ENCODE data around the gene PLB1.

Gene PLB1

DNA sequence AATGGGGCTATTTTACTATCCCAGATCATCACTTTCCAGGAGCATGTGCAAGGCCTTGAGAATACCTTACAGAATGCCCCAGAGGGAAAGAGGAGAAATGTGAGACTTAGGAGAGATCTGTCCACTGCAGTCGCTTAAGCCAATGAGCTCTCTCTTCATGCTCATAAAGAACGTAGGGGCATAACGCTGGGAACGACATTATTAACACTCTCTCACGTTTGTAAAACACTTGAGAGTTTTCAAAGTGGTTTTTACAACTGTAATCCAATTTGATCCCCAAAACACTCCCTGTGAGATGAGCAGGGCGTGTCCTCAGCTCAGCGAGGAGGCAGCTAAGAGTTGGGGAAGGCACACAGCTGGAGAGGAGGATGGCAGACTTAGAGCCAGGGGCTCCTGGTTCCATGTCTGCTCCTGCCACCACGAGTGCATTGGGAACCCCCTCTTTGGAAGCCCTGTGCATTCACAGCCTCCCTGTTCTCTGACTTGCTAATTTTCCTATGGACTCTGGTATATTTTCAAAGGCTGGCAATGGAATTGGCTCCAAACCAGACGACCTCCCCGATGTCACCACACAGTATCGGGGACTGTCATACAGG, 97.4 kb downstream of the PLB1 start:
- H4K20me1 ChIP-seq (ENCODE audit: insufficient read depth, low read length, poor library complexity, severe bottlenecking), result no peaks in the 10 kb centered on the region
- no peaks in the 10 kb centered on the region for H3K9me2 ChIP-seq (replicated peaks; ENCODE audit: low read depth, low read length)
- no peak for TF ChIP-seq EZH2phosphoT487 (IDR thresholded peaks at IDR 0.05; ENCODE audit: borderline replicate concordance)
- no peak for TF ChIP-seq CTCF (conservative IDR thresholded peaks at IDR 0.05; ENCODE audit: low read length)
- no peaks in the 10 kb centered on the region for H3K9me3 ChIP-seq (ENCODE audit: insufficient read depth, low read depth, low read length)
- no peaks in the 10 kb centered on the region for H3K79me2 ChIP-seq (ENCODE audit: insufficient read depth, low read length)
- no peaks in the 10 kb centered on the region for H3K36me3 ChIP-seq (ENCODE audit: insufficient read depth, low read length)
- H3K4me1 ChIP-seq (ENCODE audit: insufficient read depth, low read length, poor library complexity, severe bottlenecking), result peaks cover 6% of the 10 kb centered on the region
- no peaks in the 10 kb centered on the region for H3K27me3 ChIP-seq (ENCODE audit: insufficient read depth, low read length, poor library complexity, severe bottlenecking)
- H3K4me3 ChIP-seq (ENCODE audit: low read length, poor library complexity, severe bottlenecking), result no peak overlapping the region
- no peaks in the 10 kb centered on the region for H3F3A ChIP-seq (ENCODE audit: low read depth)
- H3K4me2 ChIP-seq (ENCODE audit: low read depth, low read length, poor library complexity, severe bottlenecking), result no peak overlapping the region
- H3K9ac ChIP-seq (ENCODE audit: low read depth, low read length, poor library complexity, severe bottlenecking), result no peak overlapping the region
- H2AFZ ChIP-seq (ENCODE audit: low read length), result no peak overlapping the region

DNA sequence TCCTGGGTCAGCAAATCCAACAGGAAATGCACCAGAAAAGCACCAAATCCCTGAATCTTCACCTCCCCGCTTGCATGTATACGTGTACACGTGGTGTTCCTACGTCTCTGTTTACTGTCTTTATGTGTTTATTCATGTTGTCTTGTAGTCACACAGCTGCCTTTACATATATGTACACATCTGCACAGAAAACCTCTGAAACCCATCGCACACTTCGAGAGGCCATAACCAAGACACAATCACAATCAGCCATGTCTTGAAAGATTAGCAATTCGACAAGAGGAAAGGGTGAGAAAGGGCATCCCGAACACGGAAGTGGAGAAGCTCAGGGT, 98.1 kb downstream of the PLB1 start:
- no peaks in the 10 kb centered on the region for H3K9me2 ChIP-seq (replicated peaks; ENCODE audit: low read depth, low read length)
- no peaks in the 10 kb centered on the region for H3K79me2 ChIP-seq (ENCODE audit: insufficient read depth, low read length)
- H3K4me1 ChIP-seq (ENCODE audit: insufficient read depth, low read length, poor library complexity, severe bottlenecking), result peaks cover 6% of the 10 kb centered on the region
- H3F3A ChIP-seq (ENCODE audit: low read depth), result no peaks in the 10 kb centered on the region
- no peaks in the 10 kb centered on the region for H3K27me3 ChIP-seq (ENCODE audit: insufficient read depth, low read length, poor library complexity, severe bottlenecking)
- H3K36me3 ChIP-seq (ENCODE audit: insufficient read depth, low read length), result no peaks in the 10 kb centered on the region
- no peak overlapping the region for H3K9ac ChIP-seq (ENCODE audit: low read depth, low read length, poor library complexity, severe bottlenecking)
- no peak overlapping the region for H3K4me3 ChIP-seq (ENCODE audit: low read length, poor library complexity, severe bottlenecking)
- peak overlapping the region; percentile 19 for H3K4me2 ChIP-seq (ENCODE audit: low read depth, low read length, poor library complexity, severe bottlenecking)
- no peaks in the 10 kb centered on the region for H3K9me3 ChIP-seq (ENCODE audit: insufficient read depth, low read depth, low read length)
- H4K20me1 ChIP-seq (ENCODE audit: insufficient read depth, low read length, poor library complexity, severe bottlenecking), result no peaks in the 10 kb centered on the region
- TF ChIP-seq EZH2phosphoT487 (IDR thresholded peaks at IDR 0.05; ENCODE audit: borderline replicate concordance) (no peak), CTCF (conservative IDR thresholded peaks at IDR 0.05; ENCODE audit: low read length) (no peak)
- H2AFZ ChIP-seq (ENCODE audit: low read length), result peak overlapping the region; percentile 72

DNA sequence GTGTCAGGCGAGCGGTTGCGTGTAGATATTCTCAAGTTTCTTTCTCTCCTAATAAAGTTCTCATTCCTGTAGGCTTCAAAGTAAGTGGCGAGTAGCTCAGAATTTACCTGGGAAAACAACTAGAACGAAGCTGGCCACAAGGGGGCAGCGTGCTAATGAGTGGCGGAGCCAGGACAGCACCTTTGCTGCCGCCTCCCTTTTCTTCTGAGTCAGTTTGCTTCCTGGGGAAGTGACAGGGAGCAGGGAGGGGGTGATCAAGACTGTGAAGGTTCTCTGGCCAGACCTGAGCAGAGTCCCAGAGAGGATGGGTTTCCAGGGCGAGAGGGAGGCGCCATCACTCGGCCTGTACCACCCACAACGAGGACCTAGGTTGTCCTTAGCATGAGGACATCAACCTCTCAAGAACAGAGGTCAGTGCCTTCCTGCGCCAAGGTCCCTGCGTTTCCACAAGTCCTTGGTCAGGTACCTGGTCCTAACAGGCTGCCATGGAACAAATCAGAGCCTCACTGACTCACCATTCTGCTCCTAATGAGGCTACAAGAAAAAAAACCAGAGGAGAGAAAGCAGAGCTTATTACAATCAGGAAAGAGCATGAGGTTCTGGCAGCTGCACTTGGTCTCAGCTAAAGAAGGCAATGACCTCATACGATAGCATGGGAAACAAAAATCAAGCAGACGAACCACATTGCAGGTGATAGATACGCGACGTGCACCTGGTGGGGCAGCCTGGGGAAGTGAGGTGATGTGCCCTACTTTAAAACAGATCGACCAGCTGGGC, 98.7 kb downstream of the PLB1 start:
- no peaks in the 10 kb centered on the region for H3K36me3 ChIP-seq (ENCODE audit: insufficient read depth, low read length)
- H3K9me2 ChIP-seq (replicated peaks; ENCODE audit: low read depth, low read length), result no peaks in the 10 kb centered on the region
- no peaks in the 10 kb centered on the region for H3K79me2 ChIP-seq (ENCODE audit: insufficient read depth, low read length)
- peaks cover 6% of the 10 kb centered on the region for H3K4me1 ChIP-seq (ENCODE audit: insufficient read depth, low read length, poor library complexity, severe bottlenecking)
- TF ChIP-seq EZH2phosphoT487 (IDR thresholded peaks at IDR 0.05; ENCODE audit: borderline replicate concordance) (no peak), CTCF (conservative IDR thresholded peaks at IDR 0.05; ENCODE audit: low read length) (peak; percentile 87)
- no peaks in the 10 kb centered on the region for H3K9me3 ChIP-seq (ENCODE audit: insufficient read depth, low read depth, low read length)
- H3K4me3 ChIP-seq (ENCODE audit: low read length, poor library complexity, severe bottlenecking), result no peak overlapping the region
- no peaks in the 10 kb centered on the region for H4K20me1 ChIP-seq (ENCODE audit: insufficient read depth, low read length, poor library complexity, severe bottlenecking)
- no peak overlapping the region for H3K9ac ChIP-seq (ENCODE audit: low read depth, low read length, poor library complexity, severe bottlenecking)
- H3F3A ChIP-seq (ENCODE audit: low read depth), result no peaks in the 10 kb centered on the region
- H3K4me2 ChIP-seq (ENCODE audit: low read depth, low read length, poor library complexity, severe bottlenecking), result peak overlapping the region; percentile 19
- H3K27me3 ChIP-seq (ENCODE audit: insufficient read depth, low read length, poor library complexity, severe bottlenecking), result no peaks in the 10 kb centered on the region
- H2AFZ ChIP-seq (ENCODE audit: low read length), result peak overlapping the region; percentile 79
